SJCRH30 (cell line): ENCODE data around the gene FHIP1A. TPM values are rescaled to one million over a fixed set of nuclear protein-coding genes. Genes with fewer than 3 reads are reported as not detected.

Source experiments
- DNase-seq, 2 experiments: peaks; one replicate each; pipeline ENCODE4 v3.0.0-alpha.2; 2015 to 2020
- H3K27ac ChIP-seq: fragments of 250-450 bp; sonication (Bioruptor Pico); 2 replicates; pipeline ENCODE4 v1.5.1; 2020; ENCODE audit warnings: mild to moderate bottlenecking, moderate library complexity
- H3K27me3 ChIP-seq: fragments of 250-450 bp; sonication (Bioruptor Pico); 2 replicates; pipeline ENCODE4 v1.5.1; 2020; ENCODE audit warnings: mild to moderate bottlenecking, moderate library complexity
- H3K36me3 ChIP-seq: fragments of 250-450 bp; sonication (Bioruptor Pico); 2 replicates; pipeline ENCODE4 v1.5.1; 2020; ENCODE audit warnings: mild to moderate bottlenecking, moderate library complexity
- H3K4me1 ChIP-seq: fragments of 250-450 bp; sonication (Bioruptor Pico); 2 replicates; pipeline ENCODE4 v1.5.1; 2020; ENCODE audit warnings: mild to moderate bottlenecking, moderate library complexity
- H3K4me3 ChIP-seq: fragments of 250-450 bp; sonication (Bioruptor Pico); 2 replicates; pipeline ENCODE4 v1.5.1; 2020; ENCODE audit warnings: mild to moderate bottlenecking, moderate library complexity
- H3K9me3 ChIP-seq: fragments of 250-450 bp; sonication (Bioruptor Pico); replicated peaks from 2 replicates; pipeline ENCODE4 v1.5.1; 2020; ENCODE audit warnings: mild to moderate bottlenecking, moderate library complexity
- total RNA-seq: library from RNA; depleted of rRNA; stranded (reverse); fragments of >200 nt; shearing (Covaris generic); gene quantifications from 2 replicates; pipeline ENCODE4 v1.2.3, GENCODE V29; 2014

The FHIP1A gene
- total RNA-seq, 1 experiment from 2014 or later, result 2.7 TPM

DNA sequence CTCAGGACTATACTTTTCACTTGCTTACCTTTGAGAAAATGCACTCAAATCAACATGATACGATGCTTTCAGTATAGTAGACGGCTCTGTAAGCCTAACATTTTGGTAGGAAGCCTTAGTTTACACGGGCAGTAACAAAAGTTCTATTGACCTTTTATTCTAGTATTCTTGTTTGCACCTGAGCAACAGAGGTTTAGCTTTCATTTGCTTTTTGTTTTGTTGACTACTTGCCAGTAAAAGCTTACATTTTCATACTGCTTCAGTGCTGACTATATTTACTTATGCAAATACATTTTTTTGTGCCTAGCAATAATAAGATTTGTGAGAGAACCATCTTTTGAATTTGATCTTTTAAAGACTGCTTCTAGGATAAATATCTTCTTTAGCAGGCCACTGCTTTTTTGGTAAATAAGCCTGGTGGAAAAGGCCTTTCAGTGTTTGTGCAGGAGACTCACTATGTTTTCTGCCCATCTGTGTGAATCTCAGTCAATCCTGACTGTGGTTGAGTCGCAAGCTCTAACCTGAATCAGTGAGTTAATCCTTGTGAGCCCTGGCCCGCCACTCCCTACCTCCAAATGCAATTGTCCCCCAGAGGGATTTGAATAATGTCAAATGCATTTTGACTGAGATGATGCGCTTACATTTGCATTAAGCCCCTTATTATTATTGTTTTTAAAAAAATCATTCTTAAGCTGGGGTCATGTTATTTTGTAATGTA, 21.9 kb downstream of the FHIP1A start:
- H3K4me3 ChIP-seq, result no peak overlapping the region
- H3K27me3 ChIP-seq, result no peaks in the 10 kb centered on the region
- H3K36me3 ChIP-seq, result no peaks in the 10 kb centered on the region
- DNase-seq, result no peak
- peaks cover 6% of the 10 kb centered on the region; the same call in 1 of the 2 replicates for H3K4me1 ChIP-seq
- no peak overlapping the region for H3K27ac ChIP-seq
- no peaks in the 10 kb centered on the region for H3K9me3 ChIP-seq

GRCh38 chr4:151431728-151432127, 22.8 kb downstream of the FHIP1A start:
- Histone ChIP-seq H3K27ac (no peak overlapping the region), H3K36me3 (no peaks in the 10 kb centered on the region), H3K4me1 (peaks cover 1% of the 10 kb centered on the region; the same call in 1 of the 2 replicates), H3K4me3 (no peak overlapping the region), H3K27me3 (no peaks in the 10 kb centered on the region), H3K9me3 (no peaks in the 10 kb centered on the region)
- DNase-seq, result no peak

DNA sequence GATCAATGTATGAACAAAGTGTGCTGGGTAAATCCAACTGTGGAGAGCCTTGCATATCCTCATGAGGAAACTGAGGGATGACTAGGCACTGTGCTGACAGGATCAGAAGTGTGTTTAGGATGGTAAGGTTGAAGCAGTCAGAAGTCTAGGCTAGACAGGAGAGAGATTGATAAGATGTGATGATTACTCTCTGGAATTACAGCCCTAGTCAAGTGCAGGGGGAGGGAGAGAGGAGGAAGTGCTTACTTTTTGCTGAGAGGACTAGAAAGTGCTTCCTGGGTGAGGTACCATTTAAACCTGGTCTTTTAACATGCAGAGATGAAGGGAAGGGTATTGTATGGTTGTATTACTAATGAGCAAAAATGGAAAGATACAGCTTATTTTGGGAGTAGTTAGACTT, 23.7 kb downstream of the FHIP1A start:
- DNase-seq, result no peak
- Histone ChIP-seq H3K9me3 (no peaks in the 10 kb centered on the region), H3K36me3 (no peaks in the 10 kb centered on the region), H3K27me3 (no peaks in the 10 kb centered on the region), H3K27ac (no peak overlapping the region), H3K4me3 (no peak overlapping the region), H3K4me1 (no peaks in the 10 kb centered on the region)

- Histone ChIP-seq H3K36me3 (no peaks in the 10 kb centered on the region), H3K27me3 (no peaks in the 10 kb centered on the region), H3K4me3 (no peak overlapping the region), H3K27ac (no peak overlapping the region), H3K4me1 (no peaks in the 10 kb centered on the region), H3K9me3 (no peaks in the 10 kb centered on the region)
- DNase-seq, result no peak
These were observed 25.3 kb downstream of the FHIP1A start for GRCh38 chr4:151434183-151434860.

DNA sequence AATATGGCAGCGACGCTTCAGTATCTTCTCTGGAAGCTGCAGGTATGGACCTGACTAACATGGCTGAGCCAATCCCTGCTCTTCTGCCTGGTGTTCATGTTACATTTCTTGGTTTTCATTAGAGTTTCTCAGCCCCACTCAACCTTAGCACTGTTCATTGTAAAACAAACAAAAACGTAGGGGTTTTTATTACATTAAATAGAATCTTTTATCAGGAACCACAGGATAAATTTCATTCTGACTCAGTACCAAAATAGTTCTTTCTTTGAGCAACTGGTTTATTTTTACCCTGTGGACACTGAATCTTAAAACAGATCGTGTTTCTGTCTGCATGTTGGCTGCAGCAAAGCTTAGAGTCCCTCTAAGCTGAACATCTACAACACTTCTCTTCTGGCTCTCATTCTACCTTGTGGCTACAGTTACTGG, 27.1 kb downstream of the FHIP1A start:
- Histone ChIP-seq H3K9me3 (no peaks in the 10 kb centered on the region), H3K27ac (no peak overlapping the region), H3K36me3 (no peaks in the 10 kb centered on the region), H3K4me3 (no peak overlapping the region), H3K27me3 (no peaks in the 10 kb centered on the region), H3K4me1 (no peaks in the 10 kb centered on the region)
- no peak for DNase-seq

DNA sequence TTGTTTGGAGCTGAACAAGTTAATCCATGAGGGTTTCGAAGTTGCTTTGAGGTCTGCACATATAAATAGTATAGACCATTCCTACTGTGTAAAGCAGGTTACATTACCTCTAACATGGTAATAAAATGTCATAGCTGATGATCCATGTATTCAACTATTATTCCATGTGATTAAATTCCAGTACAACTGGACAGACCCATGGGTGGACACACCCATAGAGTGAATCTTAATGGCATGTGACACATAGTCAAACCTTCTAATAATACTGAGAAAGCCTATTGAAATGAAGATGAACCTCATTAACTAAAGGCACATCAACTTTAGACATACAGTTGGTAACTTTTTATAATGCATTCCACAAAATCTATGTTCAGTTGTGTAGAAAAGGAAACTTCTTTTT, 28.5 kb downstream of the FHIP1A start:
- H3K4me3 ChIP-seq, result no peak overlapping the region
- no peaks in the 10 kb centered on the region for H3K4me1 ChIP-seq
- no peaks in the 10 kb centered on the region for H3K36me3 ChIP-seq
- H3K27me3 ChIP-seq, result no peaks in the 10 kb centered on the region
- no peak overlapping the region for H3K27ac ChIP-seq
- no peak for DNase-seq
- H3K9me3 ChIP-seq, result no peaks in the 10 kb centered on the region

- Histone ChIP-seq H3K27me3 (no peaks in the 10 kb centered on the region), H3K27ac (no peak overlapping the region), H3K36me3 (no peaks in the 10 kb centered on the region), H3K4me3 (no peak overlapping the region), H3K9me3 (no peaks in the 10 kb centered on the region), H3K4me1 (no peaks in the 10 kb centered on the region)
- DNase-seq, result no peak
These were observed 29.2 kb downstream of the FHIP1A start for GRCh38 chr4:151438154-151438553.

- no peak for DNase-seq
- Histone ChIP-seq H3K27me3 (no peaks in the 10 kb centered on the region), H3K27ac (no peak overlapping the region), H3K4me3 (no peak overlapping the region), H3K36me3 (no peaks in the 10 kb centered on the region), H3K9me3 (no peaks in the 10 kb centered on the region), H3K4me1 (no peaks in the 10 kb centered on the region)
These were observed 30.3 kb downstream of the FHIP1A start for GRCh38 chr4:151439320-151439719.

GRCh38 chr4:151442002-151442401, 33.0 kb downstream of the FHIP1A start:
- no peaks in the 10 kb centered on the region for H3K27me3 ChIP-seq
- no peaks in the 10 kb centered on the region for H3K9me3 ChIP-seq
- no peaks in the 10 kb centered on the region for H3K4me1 ChIP-seq
- H3K4me3 ChIP-seq, result no peak overlapping the region
- no peak for DNase-seq
- H3K27ac ChIP-seq, result no peak overlapping the region
- H3K36me3 ChIP-seq, result no peaks in the 10 kb centered on the region

DNA sequence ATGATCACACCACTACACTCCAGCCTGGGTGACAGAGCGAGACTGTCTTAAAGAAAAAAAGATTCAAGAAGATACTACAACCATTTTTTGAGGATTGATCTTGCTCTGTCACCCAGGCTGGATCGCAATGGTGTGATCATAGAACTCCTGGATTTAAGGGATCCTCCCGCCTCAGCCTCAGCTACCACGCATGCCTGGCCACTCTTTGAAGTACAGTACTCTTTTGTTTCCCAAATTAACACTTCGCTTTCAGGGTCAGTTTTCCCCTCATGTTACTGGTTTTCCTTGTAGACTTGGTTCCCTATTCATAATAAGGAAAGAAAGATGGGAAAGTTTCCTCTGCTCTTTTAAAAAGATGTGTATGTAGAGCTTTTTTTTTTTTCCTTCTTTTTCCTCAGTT, 34.3 kb downstream of the FHIP1A start:
- Histone ChIP-seq H3K27me3 (no peaks in the 10 kb centered on the region), H3K27ac (no peak overlapping the region), H3K9me3 (no peaks in the 10 kb centered on the region), H3K36me3 (no peaks in the 10 kb centered on the region), H3K4me1 (no peaks in the 10 kb centered on the region), H3K4me3 (no peak overlapping the region)
- no peak for DNase-seq

DNA sequence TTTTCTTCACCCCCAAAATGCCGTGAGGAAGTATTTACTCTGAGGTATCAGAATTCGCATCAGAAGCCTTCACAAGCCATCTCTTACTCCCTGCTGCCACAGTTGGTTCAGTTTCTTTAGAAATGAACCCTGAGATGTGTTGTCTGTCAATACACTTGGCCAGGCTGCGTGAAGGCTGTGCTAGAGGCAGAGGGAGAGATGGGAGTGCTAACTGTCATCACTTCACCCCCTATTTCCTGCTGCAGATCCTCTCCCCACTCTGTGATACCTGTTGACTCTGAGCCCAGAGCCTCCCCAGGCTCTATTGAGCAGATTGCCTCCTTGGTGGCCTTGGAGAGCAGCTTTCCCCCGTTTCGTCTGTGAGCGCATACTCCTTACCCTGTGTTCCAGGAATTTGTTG, 34.8 kb downstream of the FHIP1A start:
- no peaks in the 10 kb centered on the region for H3K4me1 ChIP-seq
- DNase-seq, result no peak
- H3K36me3 ChIP-seq, result no peaks in the 10 kb centered on the region
- no peaks in the 10 kb centered on the region for H3K9me3 ChIP-seq
- H3K27me3 ChIP-seq, result no peaks in the 10 kb centered on the region
- H3K27ac ChIP-seq, result no peak overlapping the region
- no peak overlapping the region for H3K4me3 ChIP-seq

GRCh38 chr4:151446208-151446607, 37.2 kb downstream of the FHIP1A start:
- no peak overlapping the region for H3K4me3 ChIP-seq
- H3K27me3 ChIP-seq, result no peaks in the 10 kb centered on the region
- DNase-seq, result no peak
- no peaks in the 10 kb centered on the region for H3K9me3 ChIP-seq
- no peak overlapping the region for H3K27ac ChIP-seq
- no peaks in the 10 kb centered on the region for H3K36me3 ChIP-seq
- no peaks in the 10 kb centered on the region for H3K4me1 ChIP-seq

GRCh38 chr4:151454513-151454912, 45.5 kb downstream of the FHIP1A start:
- no peaks in the 10 kb centered on the region for H3K9me3 ChIP-seq
- no peaks in the 10 kb centered on the region for H3K27me3 ChIP-seq
- no peak overlapping the region for H3K27ac ChIP-seq
- DNase-seq, result no peak
- H3K4me3 ChIP-seq, result no peak overlapping the region
- no peaks in the 10 kb centered on the region for H3K4me1 ChIP-seq
- no peaks in the 10 kb centered on the region for H3K36me3 ChIP-seq

GRCh38 chr4:151455212-151455611, 46.2 kb downstream of the FHIP1A start:
- H3K4me3 ChIP-seq, result no peak overlapping the region
- no peaks in the 10 kb centered on the region for H3K9me3 ChIP-seq
- no peak for DNase-seq
- no peaks in the 10 kb centered on the region for H3K4me1 ChIP-seq
- no peaks in the 10 kb centered on the region for H3K36me3 ChIP-seq
- H3K27me3 ChIP-seq, result no peaks in the 10 kb centered on the region
- no peak overlapping the region for H3K27ac ChIP-seq

GRCh38 chr4:151458148-151458547, 49.2 kb downstream of the FHIP1A start:
- H3K27ac ChIP-seq, result no peak overlapping the region
- no peaks in the 10 kb centered on the region for H3K27me3 ChIP-seq
- no peak overlapping the region for H3K4me3 ChIP-seq
- no peaks in the 10 kb centered on the region for H3K4me1 ChIP-seq
- no peak for DNase-seq
- no peaks in the 10 kb centered on the region for H3K9me3 ChIP-seq
- no peaks in the 10 kb centered on the region for H3K36me3 ChIP-seq
